Kidney epithelial cell (primary cell): Measurements from ENCODE around the gene NRG2. TPM values are rescaled to one million over a fixed set of nuclear protein-coding genes. Genes with fewer than 3 reads are reported as not detected.

Experiments
- DNase-seq: peaks from one replicate; pipeline ENCODE4 v3.0.0-alpha.2; 2010; ENCODE audit warnings: low read depth
- H3K27me3 ChIP-seq: 2 replicates; pipeline ENCODE4 v1.6.0; 2011; ENCODE audit warnings: low read length; ENCODE audit not compliant: control insufficient read depth, insufficient read depth
- H3K36me3 ChIP-seq: 2 replicates; pipeline ENCODE4 v1.5.1; 2011; ENCODE audit warnings: low read length; ENCODE audit not compliant: control insufficient read depth, insufficient read depth
- H3K4me3 ChIP-seq: 2 replicates; pipeline ENCODE4 v1.5.1; 2011; ENCODE audit warnings: low read depth, mild to moderate bottlenecking, control low read depth, low read length
- total RNA-seq: library from RNA; depleted of rRNA; stranded (reverse); fragments of >200 nt; gene quantifications from 2 replicates; pipeline ENCODE4 v1.2.3, GENCODE V29; 2015
- TF ChIP-seq, protein P1 (sequence below): IDR thresholded peaks from 2 replicates; pipeline ENCODE4 v1.5.1; 2011; ENCODE audit warnings: mild to moderate bottlenecking, moderate library complexity, low read length, control low read depth, inconsistent platforms; ENCODE audit not compliant: insufficient read depth, poor library complexity, severe bottlenecking

NRG2 gene
- total RNA-seq, 1 donor from 2014 or later, result not detected

GRCh38 chr5:139915834-139916233 is 127.3 kb downstream of the NRG2 start:
- Histone ChIP-seq H3K36me3 (no peaks in the 10 kb centered on the region), H3K4me3 (no peak overlapping the region), H3K27me3 (peaks cover 12% of the 10 kb centered on the region)
- DNase-seq, result no peak
- TF ChIP-seq, protein P1, sequence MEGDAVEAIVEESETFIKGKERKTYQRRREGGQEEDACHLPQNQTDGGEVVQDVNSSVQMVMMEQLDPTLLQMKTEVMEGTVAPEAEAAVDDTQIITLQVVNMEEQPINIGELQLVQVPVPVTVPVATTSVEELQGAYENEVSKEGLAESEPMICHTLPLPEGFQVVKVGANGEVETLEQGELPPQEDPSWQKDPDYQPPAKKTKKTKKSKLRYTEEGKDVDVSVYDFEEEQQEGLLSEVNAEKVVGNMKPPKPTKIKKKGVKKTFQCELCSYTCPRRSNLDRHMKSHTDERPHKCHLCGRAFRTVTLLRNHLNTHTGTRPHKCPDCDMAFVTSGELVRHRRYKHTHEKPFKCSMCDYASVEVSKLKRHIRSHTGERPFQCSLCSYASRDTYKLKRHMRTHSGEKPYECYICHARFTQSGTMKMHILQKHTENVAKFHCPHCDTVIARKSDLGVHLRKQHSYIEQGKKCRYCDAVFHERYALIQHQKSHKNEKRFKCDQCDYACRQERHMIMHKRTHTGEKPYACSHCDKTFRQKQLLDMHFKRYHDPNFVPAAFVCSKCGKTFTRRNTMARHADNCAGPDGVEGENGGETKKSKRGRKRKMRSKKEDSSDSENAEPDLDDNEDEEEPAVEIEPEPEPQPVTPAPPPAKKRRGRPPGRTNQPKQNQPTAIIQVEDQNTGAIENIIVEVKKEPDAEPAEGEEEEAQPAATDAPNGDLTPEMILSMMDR, result no peak

- DNase-seq, result no peak
- Histone ChIP-seq H3K4me3 (no peak overlapping the region), H3K36me3 (no peaks in the 10 kb centered on the region), H3K27me3 (peaks cover 11% of the 10 kb centered on the region)
- TF ChIP-seq, protein P1, result no peak
Measured at GRCh38 chr5:139915266-139915665, 127.8 kb downstream of the NRG2 start.

DNA sequence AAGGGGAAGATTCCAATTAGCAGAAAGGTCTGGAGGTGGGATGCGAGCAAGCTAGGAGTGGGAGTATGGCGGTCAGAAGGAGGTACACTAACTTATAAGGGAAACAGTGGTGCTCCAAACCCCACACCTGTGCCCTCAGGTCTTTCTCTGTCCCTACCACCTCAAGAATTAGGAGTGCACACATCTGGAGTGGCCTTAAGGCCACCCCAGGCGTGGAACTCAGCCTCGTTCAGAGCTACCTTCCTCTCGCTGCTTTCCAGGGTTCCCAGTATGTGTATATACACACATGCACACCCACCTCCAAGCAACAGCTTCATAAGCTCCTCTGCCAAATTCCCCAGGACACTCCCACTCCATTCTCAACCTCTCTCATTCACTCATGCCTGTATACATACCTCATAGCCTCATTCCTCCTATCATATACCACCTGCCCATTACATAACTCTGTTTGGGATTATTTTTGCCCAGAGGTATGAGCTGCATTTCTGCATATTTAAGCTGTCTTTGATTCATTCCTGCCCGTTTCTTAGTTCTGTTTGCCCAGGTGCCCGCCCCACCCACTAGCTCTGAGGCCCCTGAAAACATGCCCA is 128.8 kb downstream of the NRG2 start:
- TF ChIP-seq, protein P1, result no peak
- H3K36me3 ChIP-seq, result no peaks in the 10 kb centered on the region
- no peak overlapping the region for H3K4me3 ChIP-seq
- DNase-seq, result no peak
- peaks cover 13% of the 10 kb centered on the region for H3K27me3 ChIP-seq

- Histone ChIP-seq H3K36me3 (no peaks in the 10 kb centered on the region), H3K4me3 (no peak overlapping the region), H3K27me3 (peaks cover 13% of the 10 kb centered on the region)
- TF ChIP-seq, protein P1, result no peak
- DNase-seq, result no peak
Measured at GRCh38 chr5:139912804-139913203, 130.3 kb downstream of the NRG2 start.

GRCh38 chr5:139912158-139912557 is 130.9 kb downstream of the NRG2 start:
- H3K36me3 ChIP-seq, result no peaks in the 10 kb centered on the region
- peaks cover 13% of the 10 kb centered on the region for H3K27me3 ChIP-seq
- DNase-seq, result no peak
- H3K4me3 ChIP-seq, result no peak overlapping the region
- TF ChIP-seq, protein P1, result no peak
